Measurements from ENCODE around the gene IL21R.

GRCh38 chr16:27427538-27427937 lies 25.6 kb downstream of the IL21R start:
- TF ChIP-seq CTCF (IDR thresholded peaks at IDR 0.05), result no peak
- TF ChIP-seq POLR2A (IDR thresholded peaks at IDR 0.05), result no peak

Data from lower leg skin (tissue), 3 donors.